ENCODE measurements around the gene SLC16A9.

Gene SLC16A9

GRCh38 chr10:59692113-59692512, 17.5 kb downstream of the SLC16A9 start:
- Histone ChIP-seq H3K79me2 (ENCODE audit: insufficient read depth, low read length) (no peaks in the 10 kb centered on the region), H3K27me3 (ENCODE audit: insufficient read depth, low read length) (no peaks in the 10 kb centered on the region), H3K9me3 (ENCODE audit: low read length) (no peaks in the 10 kb centered on the region), H3K4me2 (ENCODE audit: low read length) (no peak overlapping the region), H3K27ac (ENCODE audit: low read depth, low read length, poor library complexity, severe bottlenecking) (no peak overlapping the region), H3F3A (ENCODE audit: insufficient read depth, low read length) (no peaks in the 10 kb centered on the region), H3K9ac (ENCODE audit: low read length) (no peak overlapping the region), H2AFZ (ENCODE audit: low read length) (no peak overlapping the region), H3K36me3 (ENCODE audit: insufficient read depth, low read length) (no peaks in the 10 kb centered on the region), H3K4me1 (ENCODE audit: insufficient read depth, low read length, severe bottlenecking) (no peaks in the 10 kb centered on the region), H3K9me2 (ENCODE audit: low read depth, low read length) (no peaks in the 10 kb centered on the region), H4K20me1 (ENCODE audit: insufficient read depth, low read length) (no peaks in the 10 kb centered on the region), H3K4me3 (ENCODE audit: low read depth, low read length, poor library complexity, severe bottlenecking) (no peak overlapping the region)
- no peak for TF ChIP-seq EZH2 (IDR thresholded peaks at IDR 0.05; ENCODE audit: borderline replicate concordance, low read length)
- no peak for TF ChIP-seq CTCF (IDR thresholded peaks at IDR 0.05; ENCODE audit: low read length)

GRCh38 chr10:59688921-59689351, 20.7 kb downstream of the SLC16A9 start:
- Histone ChIP-seq H2AFZ (ENCODE audit: low read length) (no peak overlapping the region), H3K9me2 (ENCODE audit: low read depth, low read length) (no peaks in the 10 kb centered on the region), H3K4me2 (ENCODE audit: low read length) (no peak overlapping the region), H3K4me1 (ENCODE audit: insufficient read depth, low read length, severe bottlenecking) (no peaks in the 10 kb centered on the region), H3K27me3 (ENCODE audit: insufficient read depth, low read length) (no peaks in the 10 kb centered on the region), H3K9me3 (ENCODE audit: low read length) (no peaks in the 10 kb centered on the region), H3F3A (ENCODE audit: insufficient read depth, low read length) (no peaks in the 10 kb centered on the region), H3K79me2 (ENCODE audit: insufficient read depth, low read length) (no peaks in the 10 kb centered on the region), H3K9ac (ENCODE audit: low read length) (no peak overlapping the region), H4K20me1 (ENCODE audit: insufficient read depth, low read length) (no peaks in the 10 kb centered on the region), H3K36me3 (ENCODE audit: insufficient read depth, low read length) (no peaks in the 10 kb centered on the region), H3K27ac (ENCODE audit: low read depth, low read length, poor library complexity, severe bottlenecking) (no peak overlapping the region), H3K4me3 (ENCODE audit: low read depth, low read length, poor library complexity, severe bottlenecking) (no peak overlapping the region)
- no peak for TF ChIP-seq CTCF (IDR thresholded peaks at IDR 0.05; ENCODE audit: low read length)
- TF ChIP-seq EZH2 (IDR thresholded peaks at IDR 0.05; ENCODE audit: borderline replicate concordance, low read length), result no peak

GRCh38 chr10:59687657-59688056, 22.0 kb downstream of the SLC16A9 start:
- no peaks in the 10 kb centered on the region for H3F3A ChIP-seq (ENCODE audit: insufficient read depth, low read length)
- no peak overlapping the region for H3K4me3 ChIP-seq (ENCODE audit: low read depth, low read length, poor library complexity, severe bottlenecking)
- no peak overlapping the region for H3K27ac ChIP-seq (ENCODE audit: low read depth, low read length, poor library complexity, severe bottlenecking)
- H3K4me1 ChIP-seq (ENCODE audit: insufficient read depth, low read length, severe bottlenecking), result no peaks in the 10 kb centered on the region
- H4K20me1 ChIP-seq (ENCODE audit: insufficient read depth, low read length), result no peaks in the 10 kb centered on the region
- H3K9me2 ChIP-seq (ENCODE audit: low read depth, low read length), result no peaks in the 10 kb centered on the region
- H3K9ac ChIP-seq (ENCODE audit: low read length), result no peak overlapping the region
- no peak for TF ChIP-seq CTCF (IDR thresholded peaks at IDR 0.05; ENCODE audit: low read length)
- no peak for TF ChIP-seq EZH2 (IDR thresholded peaks at IDR 0.05; ENCODE audit: borderline replicate concordance, low read length)
- H2AFZ ChIP-seq (ENCODE audit: low read length), result no peak overlapping the region
- no peaks in the 10 kb centered on the region for H3K27me3 ChIP-seq (ENCODE audit: insufficient read depth, low read length)
- H3K9me3 ChIP-seq (ENCODE audit: low read length), result no peaks in the 10 kb centered on the region
- H3K79me2 ChIP-seq (ENCODE audit: insufficient read depth, low read length), result no peaks in the 10 kb centered on the region
- no peak overlapping the region for H3K4me2 ChIP-seq (ENCODE audit: low read length)
- H3K36me3 ChIP-seq (ENCODE audit: insufficient read depth, low read length), result no peaks in the 10 kb centered on the region
